Activated gamma-delta T cell treated with Interleukin-2 at 50 U/mL for 16 hours (primary cell): Measurements from ENCODE around the gene B4GALT3.

Source experiments
- DNase-seq: peaks from one replicate; pipeline ENCODE4 v3.0.0-alpha.2; 2020

Gene B4GALT3

GRCh38 chr1:161159913-161160243 is 17.4 kb downstream of the B4GALT3 start:
- no peak for DNase-seq

DNA sequence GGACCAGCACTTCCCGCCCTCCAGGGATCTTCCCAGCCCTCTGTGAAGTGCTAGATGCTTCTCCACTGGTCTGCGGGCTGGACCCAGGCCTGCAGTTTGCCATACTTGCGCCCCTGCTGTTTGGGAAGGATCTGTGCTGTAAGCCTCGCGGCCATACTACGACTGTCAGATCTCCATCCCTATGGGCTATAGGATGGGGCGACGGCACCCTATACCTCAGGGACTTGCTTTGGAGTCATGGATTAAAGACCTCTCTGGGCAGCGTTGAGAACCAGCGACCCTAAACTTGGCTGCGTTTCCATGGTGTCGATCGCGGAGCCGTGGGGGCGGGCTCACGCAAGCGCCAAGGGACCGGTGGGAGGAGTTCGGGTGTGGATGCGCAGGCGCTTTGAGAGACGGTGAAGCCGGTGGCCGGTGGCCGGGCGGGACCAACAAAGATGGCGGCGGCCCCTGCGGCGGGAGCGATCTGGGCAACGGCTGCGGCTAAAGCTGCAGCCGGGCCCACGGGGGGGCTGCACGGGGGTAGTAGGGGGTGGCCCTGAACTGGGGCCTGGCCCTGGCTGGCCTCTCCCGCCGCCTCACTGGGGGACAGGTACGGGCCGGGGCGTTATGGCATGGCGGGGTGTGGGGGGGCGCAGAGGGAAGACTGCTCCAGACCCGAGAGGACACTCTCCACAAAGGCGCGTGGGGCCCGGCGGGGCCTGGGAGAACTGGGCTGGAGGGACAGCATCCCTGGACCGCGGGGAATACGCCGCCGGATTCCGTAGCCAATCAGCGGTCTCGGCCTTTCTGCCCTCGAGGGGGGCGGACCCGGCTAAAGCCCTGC is 18.0 kb downstream of the B4GALT3 start, which contains the start of gene USP21:
Gene USP21 (plus strand): TSS at position 414 of the 826 bp plus-strand sequence. CDS start 1,141 bp downstream, outside the sequence.
- peak; percentile 90 for DNase-seq

DNA sequence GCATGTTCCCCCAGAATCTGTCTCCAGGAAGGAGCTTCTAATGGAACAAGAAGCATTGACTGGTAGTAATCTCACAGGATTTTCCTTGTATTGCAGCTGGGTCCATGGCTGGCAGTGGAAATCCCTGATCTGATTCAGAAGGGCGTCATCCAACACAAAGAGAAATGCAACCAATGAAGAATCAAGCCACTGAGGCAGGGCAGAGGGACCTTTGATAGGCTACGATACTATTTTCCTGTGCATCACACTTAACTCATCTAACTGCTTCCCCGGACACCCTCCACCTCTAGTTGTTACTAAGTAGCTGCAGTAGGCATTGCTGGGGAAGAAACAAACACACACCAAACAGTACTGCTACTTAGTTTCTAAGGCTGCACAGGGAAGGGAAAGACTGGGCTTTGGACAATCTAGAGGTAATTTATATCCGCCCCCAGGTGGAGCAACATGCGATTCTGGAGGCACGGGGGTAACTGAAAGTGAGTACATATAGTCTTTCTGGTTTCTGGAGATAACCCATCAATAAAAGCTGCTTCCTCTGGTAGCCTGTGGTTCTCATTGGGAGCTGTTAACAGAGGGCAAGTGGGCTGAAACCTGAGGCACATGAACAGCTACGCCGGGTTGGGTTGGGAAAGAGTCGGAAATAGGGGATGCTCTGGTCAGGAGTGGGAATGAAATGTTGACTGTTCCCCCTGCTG is 18.8 kb downstream of the B4GALT3 start:
- no peak for DNase-seq

GRCh38 chr1:161157867-161158266 is 19.4 kb downstream of the B4GALT3 start:
- no peak for DNase-seq

DNA sequence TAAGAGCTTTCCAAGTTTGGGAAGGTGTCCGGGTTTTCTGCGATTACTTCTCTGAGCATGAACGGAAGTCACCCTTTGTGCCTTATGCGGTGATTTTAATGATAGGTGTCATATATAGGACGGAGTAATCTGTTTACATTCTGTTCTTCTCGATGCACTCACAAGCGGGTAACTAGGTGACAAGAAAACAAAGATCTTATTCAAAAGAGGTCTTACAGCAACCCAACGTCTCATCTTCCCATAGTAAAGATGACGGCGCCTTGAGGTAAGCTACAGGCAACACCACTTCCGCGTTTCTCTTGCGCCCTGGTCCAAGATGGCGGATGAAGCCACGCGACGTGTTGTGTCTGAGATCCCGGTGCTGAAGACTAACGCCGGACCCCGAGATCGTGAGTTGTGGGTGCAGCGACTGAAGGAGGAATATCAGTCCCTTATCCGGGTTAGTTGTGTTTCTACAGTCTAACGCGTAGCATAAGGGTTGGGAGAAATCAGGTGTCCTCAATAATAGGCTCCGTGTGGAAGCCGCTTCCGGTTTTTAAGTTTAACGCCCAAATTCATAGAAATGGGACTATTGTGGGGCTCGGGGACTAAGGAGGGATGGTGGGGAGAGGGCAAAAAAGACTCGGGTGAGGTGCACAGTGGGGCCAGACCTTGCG is 23.5 kb downstream of the B4GALT3 start, which contains the start of gene UFC1:
Gene UFC1 (plus strand): TSS at position 297 of the 656 bp plus-strand sequence. CDS start 20 bp downstream, at position 317.
- peak; percentile 78 for DNase-seq

DNA sequence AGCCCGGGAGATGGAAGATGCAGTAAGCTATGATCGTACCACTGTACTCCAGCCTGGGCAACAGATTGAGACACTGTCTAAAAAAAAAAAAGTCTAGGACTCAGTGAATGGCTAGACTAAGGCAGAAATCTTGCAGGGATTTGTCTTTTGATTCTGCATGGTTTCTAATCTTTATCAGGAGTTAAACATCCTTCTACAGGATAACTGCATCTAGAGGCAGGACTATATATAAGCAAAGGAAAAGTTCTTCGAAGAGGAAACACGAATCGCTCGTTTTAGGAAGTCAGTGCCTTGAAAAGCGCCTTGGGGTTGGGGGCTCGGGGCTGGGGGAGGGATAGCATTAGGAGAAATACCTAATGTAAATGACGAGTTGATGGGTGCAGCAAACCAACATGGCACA is 24.1 kb downstream of the B4GALT3 start:
- DNase-seq: no peak

- DNase-seq: no peak
Observed at GRCh38 chr1:161145832-161146231, 31.5 kb downstream of the B4GALT3 start.

DNA sequence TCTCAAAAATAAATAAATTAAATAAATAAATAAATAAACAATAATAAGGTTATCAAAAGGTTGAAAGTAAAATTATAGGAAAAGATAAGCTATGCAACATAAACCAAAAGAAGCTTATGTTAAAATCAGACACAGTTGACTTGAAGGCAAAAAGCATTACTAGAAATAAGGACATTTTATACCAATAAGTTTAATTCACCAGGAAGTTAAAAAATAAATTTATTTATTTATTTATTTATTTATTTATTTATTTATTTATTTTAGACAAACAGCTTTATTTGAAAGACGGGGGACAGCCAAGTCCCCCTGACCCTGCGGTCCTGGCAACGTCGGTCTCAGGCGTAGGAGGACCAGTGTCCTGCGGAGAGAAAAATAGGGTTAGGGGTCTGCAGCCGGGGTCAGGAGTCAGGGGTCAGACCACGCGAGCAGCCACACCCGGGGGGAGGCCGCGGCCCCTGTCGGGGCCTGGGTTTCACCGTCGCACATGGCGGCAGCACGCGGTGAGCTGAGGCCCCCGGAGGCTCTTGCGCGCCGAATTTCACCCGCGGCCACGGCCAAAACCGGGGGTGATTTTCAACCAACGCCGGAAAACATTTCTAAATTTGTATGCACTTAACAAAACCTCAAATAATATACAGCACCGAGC is 36.4 kb downstream of the B4GALT3 start:
- DNase-seq: no peak

DNA sequence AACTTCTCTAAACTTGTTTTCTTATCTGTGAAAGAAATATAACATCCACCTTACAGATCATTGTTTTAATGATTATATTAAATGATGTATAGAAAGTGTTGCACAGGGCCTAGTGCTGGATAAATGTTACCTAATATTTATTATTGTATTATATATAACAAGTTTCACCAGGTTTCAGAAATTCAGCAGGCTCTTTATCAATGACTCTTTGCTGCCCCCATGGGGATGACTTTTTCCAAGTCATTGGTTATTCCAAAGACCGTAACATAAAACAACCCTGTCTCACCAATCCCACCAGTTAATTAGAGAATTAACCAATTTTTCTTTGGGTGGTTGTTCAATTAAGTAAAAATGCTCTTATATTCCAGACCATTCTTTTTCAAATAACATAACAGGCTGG is 37.5 kb downstream of the B4GALT3 start:
- peak; percentile 35 for DNase-seq

GRCh38 chr1:161138431-161138830 is 38.9 kb downstream of the B4GALT3 start:
- no peak for DNase-seq

- no peak for DNase-seq
Observed at GRCh38 chr1:161137881-161138280, 39.4 kb downstream of the B4GALT3 start.

- DNase-seq: no peak
Observed at GRCh38 chr1:161133220-161133740, 44.0 kb downstream of the B4GALT3 start.

DNA sequence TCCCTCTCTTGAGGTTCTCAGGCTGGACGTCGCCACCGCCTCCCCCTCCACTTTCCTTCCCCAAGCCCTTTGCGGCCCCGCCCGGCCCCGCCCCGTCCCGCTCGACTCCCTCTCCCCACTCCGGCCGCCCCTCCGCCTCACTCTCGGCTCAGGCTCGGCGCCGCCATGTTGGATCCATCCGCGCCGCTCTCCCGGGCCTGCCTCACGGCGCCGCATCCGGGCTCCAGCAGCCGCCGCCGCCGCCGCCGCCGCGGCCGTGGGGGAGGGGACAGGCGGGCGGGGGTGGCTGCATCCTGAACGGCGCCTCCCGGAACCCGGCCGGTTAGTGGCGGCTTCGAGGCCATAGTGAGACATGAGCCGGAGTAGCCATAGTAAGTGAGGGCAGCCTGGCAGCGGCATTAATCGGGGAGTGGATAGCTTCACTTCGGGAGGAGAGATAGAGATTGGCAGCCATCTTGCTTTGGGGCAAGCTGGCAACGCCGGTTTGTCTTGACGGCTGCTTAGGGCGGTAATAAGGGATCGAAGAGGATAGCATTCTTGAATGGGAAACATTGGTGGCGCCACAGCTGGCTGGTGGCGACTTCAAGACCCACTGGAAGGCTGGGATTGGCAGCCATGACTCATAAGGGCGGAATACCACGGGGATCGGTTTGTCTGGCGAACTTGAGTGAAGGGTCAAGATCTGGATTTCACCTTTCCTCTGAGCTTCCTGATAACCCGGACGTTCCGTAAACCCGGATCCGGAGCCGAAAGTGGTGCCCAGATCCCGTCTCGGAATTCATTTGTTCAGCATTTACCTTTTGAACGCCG is 44.7 kb downstream of the B4GALT3 start, which contains the start of gene DEDD:
Gene DEDD (minus strand): TSS at position 258 of the 810 bp plus-strand sequence. CDS start 8,205 bp downstream, outside the sequence.
- peak; percentile 86 for DNase-seq

DNA sequence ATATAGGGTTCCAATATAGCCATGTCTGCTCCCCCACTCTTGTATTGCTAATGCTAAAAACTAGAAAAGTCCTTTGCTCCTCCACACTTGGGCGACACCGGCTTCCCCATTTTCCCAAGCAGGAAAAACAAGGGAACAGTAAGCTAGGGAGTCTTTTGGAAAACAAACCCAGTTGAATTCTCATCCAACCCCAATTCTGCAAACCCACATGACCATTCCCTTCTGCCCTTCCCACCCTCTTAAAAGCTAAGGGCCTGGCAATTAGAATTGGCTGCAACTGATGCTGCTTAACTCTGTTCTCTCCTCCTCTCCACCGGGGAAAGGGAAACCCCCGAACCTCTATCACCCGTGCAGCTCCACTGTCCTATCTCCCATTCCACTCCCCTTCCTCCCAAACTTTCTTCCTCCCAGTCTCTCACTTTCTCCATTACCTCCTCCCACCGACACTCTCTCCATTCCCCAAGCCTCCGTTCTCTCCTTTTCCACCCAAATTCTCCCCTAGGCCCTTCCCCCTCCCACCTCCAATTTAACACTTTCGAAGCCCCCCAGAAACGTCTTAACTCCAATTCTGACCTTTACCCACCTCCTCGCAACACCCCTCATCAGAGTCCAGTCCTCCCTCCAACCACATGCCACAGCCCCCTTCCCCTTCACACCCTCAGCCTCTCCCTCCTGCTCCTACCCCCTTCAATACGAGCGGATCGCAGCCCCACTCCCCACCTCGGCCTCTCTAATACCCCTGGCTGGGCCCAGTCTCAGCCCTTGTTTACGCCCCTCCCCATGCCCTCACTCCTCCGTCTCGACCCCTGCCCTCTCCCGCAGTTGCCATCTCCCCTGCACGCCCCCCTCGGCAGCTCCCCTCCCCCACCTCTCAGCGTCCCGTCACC is 45.5 kb downstream of the B4GALT3 start:
- no peak for DNase-seq

GRCh38 chr1:161130266-161130665 is 47.0 kb downstream of the B4GALT3 start:
- DNase-seq: no peak

GRCh38 chr1:161128591-161129420 is 48.5 kb downstream of the B4GALT3 start:
- DNase-seq: no peak

DNA sequence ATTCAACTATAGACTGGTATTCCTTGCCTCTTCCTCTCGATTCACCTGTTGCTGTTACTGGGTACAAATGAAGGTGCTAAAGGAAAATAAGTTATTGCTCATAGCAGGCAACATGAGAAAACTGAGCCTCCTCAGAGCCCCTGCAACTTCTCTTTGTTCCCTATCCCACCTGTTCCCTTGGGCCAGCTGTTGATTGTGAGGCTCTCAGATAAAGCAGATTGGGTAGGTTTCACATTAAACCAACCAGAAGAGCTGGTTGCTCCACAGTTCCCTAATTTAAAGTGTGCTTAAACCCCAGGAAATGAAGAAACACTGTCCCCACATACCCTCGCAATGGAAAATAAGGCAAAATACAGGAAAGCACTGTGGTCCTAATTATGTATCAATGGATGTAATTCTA is 49.7 kb downstream of the B4GALT3 start:
- DNase-seq: no peak

GRCh38 chr1:161122967-161123366 is 54.3 kb downstream of the B4GALT3 start:
- DNase-seq: no peak

DNA sequence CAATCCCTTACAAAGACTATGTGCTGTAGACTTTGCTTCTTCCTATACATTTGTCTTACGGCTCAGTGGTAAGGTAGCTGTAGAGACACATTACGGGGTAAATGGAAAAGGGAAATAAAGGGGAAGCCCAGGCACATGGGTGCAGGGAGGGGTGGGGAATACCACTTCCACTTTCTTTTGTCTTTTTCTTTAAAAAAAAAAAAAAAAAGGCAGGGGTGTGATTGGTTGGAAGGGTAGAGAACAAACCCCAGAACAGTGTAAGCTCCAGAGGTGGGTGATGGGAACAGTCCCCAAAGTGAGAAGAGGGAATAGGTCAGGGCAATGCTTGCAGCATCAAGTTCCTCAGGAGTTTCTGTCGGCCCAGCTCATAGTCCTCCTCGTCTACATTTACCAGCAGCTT is 55.5 kb downstream of the B4GALT3 start:
- no peak for DNase-seq
